ENCODE data around the gene ATP2C2. TPM values are rescaled to one million over a fixed set of nuclear protein-coding genes. Genes with fewer than 3 reads are reported as not detected.

Gene ATP2C2
- total and polyA plus RNA-seq, 9 of the 15 experiments (the other 6 are each of a cell fraction or from before 2014, with no cell fraction given), result 0.75 TPM; not detected in 8

GRCh38 chr16:84501077-84501735 is 132.9 kb downstream of the ATP2C2 start (continued):
- TF ChIP-seq ZNF592 (IDR thresholded peaks at IDR 0.05) (no peak), KHSRP (IDR thresholded peaks at IDR 0.05) (no peak), ZNF764 (CRISPR knock-in tag; IDR thresholded peaks at IDR 0.05; ENCODE audit: low read depth) (no peak), MCM5 (IDR thresholded peaks at IDR 0.05; ENCODE audit: low read depth) (no peak)
- TF ChIP-seq, protein P1, sequence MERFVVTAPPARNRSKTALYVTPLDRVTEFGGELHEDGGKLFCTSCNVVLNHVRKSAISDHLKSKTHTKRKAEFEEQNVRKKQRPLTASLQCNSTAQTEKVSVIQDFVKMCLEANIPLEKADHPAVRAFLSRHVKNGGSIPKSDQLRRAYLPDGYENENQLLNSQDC (CRISPR knock-in tag; IDR thresholded peaks at IDR 0.05), result no peak
- TF ChIP-seq, protein P2, sequence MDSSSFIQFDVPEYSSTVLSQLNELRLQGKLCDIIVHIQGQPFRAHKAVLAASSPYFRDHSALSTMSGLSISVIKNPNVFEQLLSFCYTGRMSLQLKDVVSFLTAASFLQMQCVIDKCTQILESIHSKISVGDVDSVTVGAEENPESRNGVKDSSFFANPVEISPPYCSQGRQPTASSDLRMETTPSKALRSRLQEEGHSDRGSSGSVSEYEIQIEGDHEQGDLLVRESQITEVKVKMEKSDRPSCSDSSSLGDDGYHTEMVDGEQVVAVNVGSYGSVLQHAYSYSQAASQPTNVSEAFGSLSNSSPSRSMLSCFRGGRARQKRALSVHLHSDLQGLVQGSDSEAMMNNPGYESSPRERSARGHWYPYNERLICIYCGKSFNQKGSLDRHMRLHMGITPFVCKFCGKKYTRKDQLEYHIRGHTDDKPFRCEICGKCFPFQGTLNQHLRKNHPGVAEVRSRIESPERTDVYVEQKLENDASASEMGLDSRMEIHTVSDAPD (CRISPR knock-in tag; IDR thresholded peaks at IDR 0.05), result no peak

Measured in K562 (cell line).